Central memory CD8-positive, alpha-beta T cell (primary cell): ENCODE measurements around the gene AP5S1.
A peak's percentile ranks its signal among the peaks of the same experiment; 100 is the strongest.

Source experiments
- ATAC-seq: fragments of 150-1000 bp; cut with Tn5 transposase; replicated peaks from 2 replicates; pipeline ENCODE4 v1.10.0; 2022; ENCODE audit warnings: mild to moderate bottlenecking, moderate FRiP score, moderate number of reproducible peaks; ENCODE audit not compliant: poor library complexity, severe bottlenecking; ENCODE audit errors: extremely low read depth
- DNase-seq, 2 donors: peaks; one replicate each; pipeline ENCODE4 v3.0.0; 2021; ENCODE audit warnings: low spot score in 2 of 2
- H3K27ac Mint-ChIP-seq: one replicate; pipeline ENCODE4 v1.8.0; 2022; ENCODE audit warnings: low read depth, mild to moderate bottlenecking, moderate library complexity, mixed read lengths
- H3K27me3 Mint-ChIP-seq: one replicate; pipeline ENCODE4 v1.8.0; 2022; ENCODE audit warnings: mixed read lengths
- H3K36me3 Mint-ChIP-seq: one replicate; pipeline ENCODE4 v1.8.0; 2022; ENCODE audit warnings: mild to moderate bottlenecking, moderate library complexity, mixed read lengths; ENCODE audit not compliant: insufficient read depth
- H3K4me1 Mint-ChIP-seq: one replicate; pipeline ENCODE4 v1.8.0; 2022; ENCODE audit warnings: mixed read lengths
- H3K4me3 Mint-ChIP-seq: one replicate; pipeline ENCODE4 v1.8.0; 2022; ENCODE audit warnings: mild to moderate bottlenecking, moderate library complexity, mixed read lengths
- H3K9me3 Mint-ChIP-seq: one replicate; pipeline ENCODE4 v1.8.0; 2022; ENCODE audit warnings: mixed read lengths

Gene AP5S1

DNA sequence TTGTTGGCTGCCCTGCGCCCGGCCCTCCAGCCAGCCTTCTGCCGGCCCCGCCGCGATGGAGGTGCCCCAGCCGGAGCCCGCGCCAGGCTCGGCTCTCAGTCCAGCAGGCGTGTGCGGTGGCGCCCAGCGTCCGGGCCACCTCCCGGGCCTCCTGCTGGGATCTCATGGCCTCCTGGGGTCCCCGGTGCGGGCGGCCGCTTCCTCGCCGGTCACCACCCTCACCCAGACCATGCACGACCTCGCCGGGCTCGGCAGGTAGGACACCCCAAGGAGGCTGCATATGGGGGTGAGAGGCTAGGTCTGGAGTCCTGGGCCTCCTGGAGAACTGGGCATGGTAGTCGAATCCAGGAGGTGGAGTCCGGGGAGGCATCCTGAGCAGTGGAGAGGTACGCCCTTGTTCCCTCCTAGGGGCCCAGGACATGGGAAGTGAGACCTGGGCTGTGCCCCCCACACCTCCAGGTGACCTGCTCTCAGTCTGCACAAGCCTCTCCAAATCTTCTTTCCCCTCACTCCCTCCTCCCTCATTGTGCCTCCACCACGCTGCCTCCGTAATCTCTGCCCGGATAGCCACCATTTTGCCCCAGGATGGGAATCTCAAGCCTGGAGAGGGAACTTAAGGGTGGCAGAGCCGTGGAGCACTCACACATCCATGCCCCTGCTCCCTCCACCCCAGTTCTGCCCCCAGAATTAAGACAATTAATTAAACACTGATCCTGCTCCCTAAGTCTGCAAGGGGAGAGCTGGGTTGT is 23.7 kb upstream of the AP5S1 start:
- peaks cover 51% of the 10 kb centered on the region for H3K4me1 Mint-ChIP-seq
- peaks cover 38% of the 10 kb centered on the region for H3K36me3 Mint-ChIP-seq
- H3K27ac Mint-ChIP-seq, result peak overlapping the region; percentile 95
- DNase-seq (no peak), ATAC-seq (no peak)
- peak overlapping the region; percentile 99 for H3K4me3 Mint-ChIP-seq
- no peaks in the 10 kb centered on the region for H3K9me3 Mint-ChIP-seq
- H3K27me3 Mint-ChIP-seq, result no peaks in the 10 kb centered on the region

DNA sequence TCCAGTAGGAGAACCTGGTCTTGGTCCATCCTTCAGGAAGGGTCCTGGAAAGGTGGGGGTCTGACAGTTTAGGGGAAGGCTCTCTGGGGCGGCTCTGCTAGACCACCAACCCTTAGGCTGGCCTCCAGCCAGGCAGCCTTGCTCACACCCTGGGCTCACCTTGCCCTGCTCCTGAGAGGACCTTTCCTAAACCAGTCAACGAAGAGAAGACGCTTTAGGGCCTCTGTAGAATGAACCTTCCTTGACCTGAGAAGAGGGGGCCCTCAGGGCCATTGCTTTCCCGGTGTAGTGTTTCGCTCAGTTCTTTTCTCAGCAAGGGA is 23.2 kb upstream of the AP5S1 start:
- Mint-ChIP-seq H3K4me1 (peaks cover 53% of the 10 kb centered on the region), H3K27me3 (no peaks in the 10 kb centered on the region), H3K4me3 (peak overlapping the region; percentile 99), H3K36me3 (peaks cover 44% of the 10 kb centered on the region), H3K9me3 (no peaks in the 10 kb centered on the region), H3K27ac (peak overlapping the region; percentile 95)
- ATAC-seq (no peak), DNase-seq (no peak)

GRCh38 chr20:3797592-3798372 is 22.6 kb upstream of the AP5S1 start:
- Mint-ChIP-seq H3K27ac (peak overlapping the region; percentile 95), H3K36me3 (peaks cover 50% of the 10 kb centered on the region), H3K9me3 (no peaks in the 10 kb centered on the region), H3K27me3 (no peaks in the 10 kb centered on the region), H3K4me3 (peak overlapping the region; percentile 99), H3K4me1 (peaks cover 59% of the 10 kb centered on the region)
- DNase-seq (no peak), ATAC-seq (no peak)

- Mint-ChIP-seq H3K4me1 (peaks cover 63% of the 10 kb centered on the region), H3K9me3 (no peaks in the 10 kb centered on the region), H3K36me3 (peaks cover 53% of the 10 kb centered on the region), H3K27me3 (no peaks in the 10 kb centered on the region), H3K4me3 (peak overlapping the region; percentile 99), H3K27ac (peak overlapping the region; percentile 95)
- ATAC-seq (no peak), DNase-seq (no peak)
Observed at GRCh38 chr20:3798373-3798768, 22.0 kb upstream of the AP5S1 start.

DNA sequence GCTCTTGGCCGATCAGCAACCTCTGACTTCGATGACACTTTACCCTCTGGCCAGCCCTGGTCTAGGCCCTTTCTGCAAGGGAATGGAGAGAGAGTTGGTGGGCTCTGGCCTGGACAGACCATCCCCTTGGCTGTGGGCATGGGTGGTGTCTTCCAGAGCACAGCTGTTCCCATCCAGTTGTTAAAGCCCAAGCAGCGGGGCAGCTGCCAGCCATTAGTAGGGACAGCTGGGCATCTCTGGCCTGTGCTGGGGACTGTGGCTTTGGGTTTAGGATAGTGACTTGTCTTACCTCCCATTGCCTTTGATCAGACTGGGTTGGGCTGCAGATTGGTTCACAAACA is 21.5 kb upstream of the AP5S1 start:
- DNase-seq, result no peak
- Mint-ChIP-seq H3K36me3 (peaks cover 58% of the 10 kb centered on the region), H3K9me3 (no peaks in the 10 kb centered on the region), H3K4me3 (peak overlapping the region; percentile 99), H3K27me3 (no peaks in the 10 kb centered on the region), H3K27ac (peak overlapping the region; percentile 95), H3K4me1 (peaks cover 68% of the 10 kb centered on the region)
- no peak for ATAC-seq

DNA sequence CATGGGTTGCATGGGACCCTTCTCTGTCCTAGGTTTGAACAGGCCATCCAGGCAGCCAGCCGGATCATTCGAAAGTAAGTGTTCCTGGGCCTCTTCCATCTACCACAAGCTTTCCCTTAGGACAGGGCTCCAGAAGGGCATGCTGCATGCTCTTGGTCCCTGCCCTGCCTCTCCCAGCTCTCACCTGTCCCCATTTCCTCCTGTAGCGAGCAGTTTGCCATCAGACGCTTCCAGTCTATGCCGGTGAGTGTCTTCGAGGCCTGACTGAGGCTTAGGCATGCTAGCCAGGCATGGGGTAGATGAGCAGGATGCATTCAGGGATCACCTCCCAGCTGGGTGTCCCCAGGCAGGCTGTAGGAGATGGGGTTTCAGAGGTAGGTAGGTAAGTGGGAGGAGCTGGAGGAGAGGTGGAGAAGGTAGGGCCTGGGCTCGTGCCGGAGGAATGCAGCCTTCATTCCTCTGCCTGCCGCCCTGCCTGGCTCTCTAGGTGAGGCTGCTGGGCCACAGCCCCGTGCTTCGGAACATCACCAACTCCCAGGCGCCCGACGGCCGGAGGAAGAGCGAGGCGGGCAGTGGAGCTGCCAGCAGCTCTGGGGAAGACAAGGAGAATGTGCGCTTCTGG is 20.0 kb upstream of the AP5S1 start:
- Mint-ChIP-seq H3K4me1 (peaks cover 79% of the 10 kb centered on the region), H3K36me3 (peaks cover 70% of the 10 kb centered on the region), H3K4me3 (peak overlapping the region; percentile 99), H3K27me3 (no peaks in the 10 kb centered on the region), H3K27ac (peak overlapping the region; percentile 95), H3K9me3 (no peaks in the 10 kb centered on the region)
- ATAC-seq, result no peak
- no peak for DNase-seq

GRCh38 chr20:3800878-3801260 is 19.5 kb upstream of the AP5S1 start:
- no peaks in the 10 kb centered on the region for H3K27me3 Mint-ChIP-seq
- no peak overlapping the region for H3K4me3 Mint-ChIP-seq
- peak overlapping the region; percentile 95 for H3K27ac Mint-ChIP-seq
- ATAC-seq (no peak), DNase-seq (no peak)
- H3K4me1 Mint-ChIP-seq, result peaks cover 79% of the 10 kb centered on the region
- H3K36me3 Mint-ChIP-seq, result peaks cover 71% of the 10 kb centered on the region
- H3K9me3 Mint-ChIP-seq, result no peaks in the 10 kb centered on the region

GRCh38 chr20:3801299-3801698 is 19.0 kb upstream of the AP5S1 start:
- Mint-ChIP-seq H3K27ac (no peak overlapping the region), H3K4me3 (no peak overlapping the region), H3K4me1 (peaks cover 81% of the 10 kb centered on the region), H3K27me3 (no peaks in the 10 kb centered on the region), H3K9me3 (no peaks in the 10 kb centered on the region), H3K36me3 (peaks cover 71% of the 10 kb centered on the region)
- ATAC-seq (no peak), DNase-seq (no peak)

DNA sequence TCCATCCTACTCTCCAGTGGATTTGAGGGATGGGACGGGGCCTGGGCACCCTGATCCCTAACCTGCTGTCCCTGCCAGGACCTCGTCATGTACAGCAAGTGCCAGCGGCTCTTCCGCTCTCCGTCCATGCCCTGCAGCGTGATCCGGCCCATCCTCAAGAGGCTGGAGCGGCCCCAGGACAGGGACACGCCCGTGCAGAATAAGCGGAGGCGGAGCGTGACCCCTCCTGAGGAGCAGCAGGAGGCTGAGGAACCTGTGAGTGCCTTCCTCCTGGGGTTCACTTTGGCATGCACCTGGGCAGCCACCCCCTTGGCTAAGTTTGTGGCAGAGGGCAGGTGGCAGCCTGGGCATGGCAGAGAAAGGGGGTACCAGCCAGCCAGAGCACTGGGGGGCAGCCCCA is 18.5 kb upstream of the AP5S1 start:
- Mint-ChIP-seq H3K9me3 (no peaks in the 10 kb centered on the region), H3K4me1 (peaks cover 85% of the 10 kb centered on the region), H3K4me3 (peak overlapping the region; percentile 27), H3K27ac (peak overlapping the region; percentile 70), H3K36me3 (peaks cover 73% of the 10 kb centered on the region), H3K27me3 (no peaks in the 10 kb centered on the region)
- ATAC-seq (no peak), DNase-seq (no peak)

GRCh38 chr20:3802524-3803239 is 17.7 kb upstream of the AP5S1 start:
- H3K4me1 Mint-ChIP-seq, result peaks cover 85% of the 10 kb centered on the region
- peak overlapping the region; percentile 27 for H3K4me3 Mint-ChIP-seq
- no peaks in the 10 kb centered on the region for H3K27me3 Mint-ChIP-seq
- DNase-seq (no peak), ATAC-seq (no peak)
- peak overlapping the region; percentile 70 for H3K27ac Mint-ChIP-seq
- H3K36me3 Mint-ChIP-seq, result peaks cover 70% of the 10 kb centered on the region
- no peaks in the 10 kb centered on the region for H3K9me3 Mint-ChIP-seq

DNA sequence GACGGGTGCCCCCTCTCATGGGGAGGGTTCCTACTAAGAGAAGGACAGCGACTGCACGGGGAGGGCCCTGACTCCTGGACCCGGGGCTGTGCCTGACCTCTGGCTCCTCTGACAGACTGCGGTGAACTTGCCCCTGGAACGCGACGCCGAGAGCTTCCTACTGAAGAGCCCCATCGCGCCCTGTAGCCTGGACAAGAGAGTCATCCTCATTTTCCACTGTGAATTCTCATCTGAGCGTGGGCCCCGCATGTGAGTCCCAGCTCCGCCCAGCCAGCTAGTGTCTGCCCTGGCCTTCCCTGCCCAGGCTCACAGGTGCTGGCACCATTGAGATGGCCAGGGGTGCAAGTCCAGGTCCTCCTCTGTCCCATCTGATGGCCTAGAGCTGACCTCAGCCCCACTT is 17.1 kb upstream of the AP5S1 start:
- Mint-ChIP-seq H3K4me3 (peak overlapping the region; percentile 41), H3K36me3 (peaks cover 65% of the 10 kb centered on the region), H3K4me1 (peaks cover 84% of the 10 kb centered on the region), H3K27me3 (no peaks in the 10 kb centered on the region), H3K27ac (no peak overlapping the region), H3K9me3 (no peaks in the 10 kb centered on the region)
- no peak for DNase-seq
- ATAC-seq, result no peak

GRCh38 chr20:3803854-3804253 is 16.5 kb upstream of the AP5S1 start:
- DNase-seq, result no peak
- H3K27me3 Mint-ChIP-seq, result no peaks in the 10 kb centered on the region
- H3K4me1 Mint-ChIP-seq, result peaks cover 79% of the 10 kb centered on the region
- ATAC-seq, result no peak
- no peaks in the 10 kb centered on the region for H3K9me3 Mint-ChIP-seq
- no peak overlapping the region for H3K27ac Mint-ChIP-seq
- H3K4me3 Mint-ChIP-seq, result peak overlapping the region; percentile 41
- H3K36me3 Mint-ChIP-seq, result peaks cover 59% of the 10 kb centered on the region
